H1 (cell line): ENCODE measurements around the gene PROX2. TPM values are rescaled to one million over a fixed set of nuclear protein-coding genes. Genes with fewer than 3 reads are reported as not detected.

Experiments
- CTCF ChIA-PET: fragments of 300-600 bp; sonication (Branson Sonifier 250); formaldehyde crosslinking; loops from one replicate; lab custom pipeline; 2021; ENCODE audit not compliant: partially characterized antibody; lab: Charles Lee
- POLR2A ChIA-PET: fragments of 300-600 bp; sonication (Branson Sonifier 250); formaldehyde crosslinking; loops from one replicate; lab custom pipeline; 2021; ENCODE audit warnings: inconsistent platforms; ENCODE audit not compliant: partially characterized antibody; lab: Charles Lee
- DNase-seq, 2 experiments: peaks; one replicate each; pipeline versions ENCODE4 v3.0.0 to v3.0.0-alpha.2; 2010 to 2022; ENCODE audit warnings: low spot score in 2 of 2, low read depth in 1 of 2, mixed read lengths in 1 of 2
- FAIRE-seq: peaks from 2 replicates; lab custom pipeline; 2011; peaks lifted over from hg19 to GRCh38; lab: Jason Lieb, UNC
- H2AFZ ChIP-seq: 2 replicates; pipeline ENCODE4 v1.8.1; 2012; ENCODE audit warnings: low read length, inconsistent platforms
- H2AK5ac ChIP-seq: 2 replicates; pipeline ENCODE4 v1.6.1; 2013; ENCODE audit warnings: low read depth, low read length
- H2BK120ac ChIP-seq: replicated peaks from 2 replicates; pipeline ENCODE3; 2013; ENCODE audit warnings: low read depth, low read length, inconsistent platforms
- H2BK12ac ChIP-seq: 2 replicates; pipeline ENCODE4 v1.6.1; 2013; ENCODE audit warnings: low read depth, low read length
- H2BK15ac ChIP-seq: 2 replicates; pipeline ENCODE4 v1.6.1; 2013; ENCODE audit warnings: low read length
- H2BK20ac ChIP-seq: 2 replicates; pipeline ENCODE4 v1.6.1; 2013; ENCODE audit warnings: low read length
- H2BK5ac ChIP-seq: 2 replicates; pipeline ENCODE4 v1.6.1; 2013; ENCODE audit warnings: low read depth, low read length
- H3K14ac ChIP-seq: 2 replicates; pipeline ENCODE4 v1.6.1; 2013; ENCODE audit warnings: inconsistent platforms; ENCODE audit not compliant: insufficient read length
- H3K18ac ChIP-seq: 2 replicates; pipeline ENCODE4 v1.6.1; 2013; ENCODE audit warnings: low read length; ENCODE audit errors: extremely low read depth
- H3K23ac ChIP-seq: 2 replicates; pipeline ENCODE4 v1.6.1; 2013; ENCODE audit warnings: inconsistent platforms; ENCODE audit not compliant: insufficient read length
- H3K23me2 ChIP-seq: 2 replicates; pipeline ENCODE4 v1.6.1; 2013; ENCODE audit warnings: low read depth, low read length
- H3K27ac ChIP-seq: 2 replicates; pipeline ENCODE4 v1.6.1; 2011; ENCODE audit warnings: low read depth, low read length, inconsistent platforms
- H3K27me3 ChIP-seq, 4 experiments: replicated peaks in 1 of 4; 1 replicate in 1 of 4; 2 replicates in 3 of 4; pipeline versions ENCODE4 v1.6.1 to v1.8.1; 2011 to 2013; ENCODE audit warnings: low read length in 3 of 4, mild to moderate bottlenecking in 3 of 4, inconsistent platforms in 2 of 4, mixed read lengths in 2 of 4, moderate library complexity in 1 of 4; ENCODE audit not compliant: control insufficient read depth in 3 of 4, insufficient read depth in 3 of 4; ENCODE audit errors: extremely low read depth in 1 of 4
- H3K36me3 ChIP-seq, 4 experiments: 2 replicates each; pipeline versions ENCODE4 v1.6.1 to v1.8.1; 2011 to 2013; ENCODE audit warnings: mild to moderate bottlenecking in 4 of 4, low read length in 3 of 4, moderate library complexity in 2 of 4, control low read depth in 1 of 4, inconsistent platforms in 1 of 4; ENCODE audit not compliant: insufficient read depth in 4 of 4, control insufficient read depth in 2 of 4
- H3K4ac ChIP-seq: replicated peaks from 2 replicates; pipeline ENCODE3; 2013; ENCODE audit warnings: low read length, low read depth, mixed read lengths, inconsistent platforms; ENCODE audit not compliant: insufficient read length
- H3K4me1 ChIP-seq, 4 experiments: replicated peaks in 1 of 4; 1 replicate in 1 of 4; 2 replicates in 3 of 4; pipeline versions ENCODE4 v1.6.1 to v1.8.1; 2011 to 2013; ENCODE audit warnings: low read length in 3 of 4, inconsistent platforms in 2 of 4, mixed read lengths in 1 of 4; ENCODE audit not compliant: insufficient read depth in 4 of 4, control insufficient read depth in 3 of 4
- H3K4me2 ChIP-seq, 2 experiments: 2 replicates each; pipeline versions ENCODE4 v1.6.1 to v1.8.1; 2011 to 2013; ENCODE audit warnings: low read depth in 2 of 2, low read length in 2 of 2, control low read depth in 1 of 2, inconsistent platforms in 1 of 2, mild to moderate bottlenecking in 1 of 2; ENCODE audit not compliant: insufficient read depth in 1 of 2
- H3K4me3 ChIP-seq, 4 experiments: fragments of 200-600, 300-600 bp in 1 of 4; sonication (generic), shearing (Covaris generic), sonication (Bioruptor Twin) in 1 of 4; 2 replicates each; pipeline versions ENCODE4 v1.5.1 to v1.8.1; 2011 to 2016; ENCODE audit warnings: low read length in 4 of 4, low read depth in 3 of 4, control low read depth in 2 of 4, inconsistent platforms in 2 of 4, mild to moderate bottlenecking in 2 of 4, mixed read lengths in 1 of 4, moderate library complexity in 1 of 4; ENCODE audit not compliant: insufficient read depth in 2 of 4; ENCODE audit errors: extremely low read depth in 1 of 4
- H3K56ac ChIP-seq: replicated peaks from 2 replicates; pipeline ENCODE3; 2013; ENCODE audit warnings: low read depth, mild to moderate bottlenecking, mixed read lengths, low read length, inconsistent platforms; ENCODE audit not compliant: insufficient read length
- H3K79me1 ChIP-seq: 2 replicates; pipeline ENCODE4 v1.6.1; 2013; ENCODE audit warnings: low read depth, low read length, control low read depth
- H3K79me2 ChIP-seq, 2 experiments: 2 replicates each; pipeline versions ENCODE4 v1.6.1 to v1.8.1; 2012 to 2013; ENCODE audit warnings: low read length in 2 of 2, mild to moderate bottlenecking in 2 of 2, inconsistent platforms in 1 of 2; ENCODE audit not compliant: insufficient read depth in 2 of 2, control insufficient read depth in 1 of 2
- H3K9ac ChIP-seq, 4 experiments: replicated peaks in 1 of 4; 1 replicate in 1 of 4; 2 replicates in 3 of 4; pipeline versions ENCODE4 v1.6.1 to v1.8.1; 2011 to 2013; ENCODE audit warnings: low read depth in 3 of 4, low read length in 3 of 4, control low read depth in 2 of 4, mild to moderate bottlenecking in 2 of 4, moderate library complexity in 2 of 4, inconsistent platforms in 1 of 4; ENCODE audit errors: extremely low read depth in 1 of 4
- H3K9me3 ChIP-seq, 2 experiments: 2 replicates each; pipeline versions ENCODE4 v1.6.1 to v1.8.1; 2012 to 2013; ENCODE audit warnings: mild to moderate bottlenecking in 2 of 2, moderate library complexity in 2 of 2, control low read depth in 1 of 2, inconsistent platforms in 1 of 2, low read depth in 1 of 2, low read length in 1 of 2, mixed read lengths in 1 of 2; ENCODE audit not compliant: insufficient read depth in 2 of 2
- H4K20me1 ChIP-seq, 2 experiments: replicated peaks in 1 of 2; 2 replicates each; pipeline versions ENCODE3 to v1.8.1; 2011 to 2013; ENCODE audit warnings: inconsistent platforms in 2 of 2, low read length in 2 of 2, mild to moderate bottlenecking in 1 of 2; ENCODE audit not compliant: insufficient read depth in 2 of 2, control insufficient read depth in 1 of 2
- H4K5ac ChIP-seq: 2 replicates; pipeline ENCODE4 v1.6.1; 2013; ENCODE audit warnings: low read length, low read depth, mixed read lengths, inconsistent platforms; ENCODE audit not compliant: insufficient read length
- H4K8ac ChIP-seq: 2 replicates; pipeline ENCODE4 v1.8.0; 2013; ENCODE audit warnings: mild to moderate bottlenecking, moderate library complexity, low read length, inconsistent platforms; ENCODE audit not compliant: insufficient read depth; ENCODE audit errors: extremely low read depth
- H4K91ac ChIP-seq: replicated peaks from 2 replicates; pipeline ENCODE3; 2013; ENCODE audit warnings: low read length, mixed read lengths, inconsistent platforms; ENCODE audit not compliant: insufficient read length
- CREB1 ChIP-seq: IDR thresholded peaks from 2 replicates; pipeline ENCODE4 v1.6.1; 2012; ENCODE audit warnings: inconsistent platforms
- CTBP2 ChIP-seq: IDR thresholded peaks from 2 replicates; pipeline ENCODE4 v1.7.0; 2011; ENCODE audit warnings: borderline replicate concordance, mild to moderate bottlenecking, moderate library complexity, mixed read lengths, low read length; ENCODE audit not compliant: insufficient read depth, insufficient read length
- GTF2F1 ChIP-seq: IDR thresholded peaks from 2 replicates; pipeline ENCODE4 v1.6.1; 2012; ENCODE audit warnings: low read depth, low read length, improper control_type of control experiment, borderline replicate concordance
- NANOG ChIP-seq: IDR thresholded peaks from 2 replicates; pipeline ENCODE4 v1.6.1; 2011; ENCODE audit warnings: low read length, low read depth, mild to moderate bottlenecking, inconsistent platforms; ENCODE audit not compliant: insufficient read depth, poor library complexity, severe bottlenecking
- PHF8 ChIP-seq: fragments of 200-600 bp; sonication (generic); conservative IDR thresholded peaks from 2 replicates; pipeline ENCODE4 v1.7.1; 2012; ENCODE audit warnings: low read depth, mild to moderate bottlenecking, inconsistent platforms, low read length, moderate library complexity
- RBBP5 ChIP-seq: IDR thresholded peaks from 2 replicates; pipeline ENCODE4 v1.7.1; 2012; ENCODE audit warnings: low read depth, mild to moderate bottlenecking, inconsistent platforms, low read length, moderate library complexity, borderline replicate concordance
- RXRA ChIP-seq: IDR thresholded peaks from 2 replicates; pipeline ENCODE4 v1.6.1; 2011; ENCODE audit warnings: low read depth, mild to moderate bottlenecking, low read length, moderate library complexity; ENCODE audit not compliant: insufficient read depth
- SIRT6 ChIP-seq: IDR thresholded peaks from one replicate; pipeline ENCODE4 v1.7.1; 2012; ENCODE audit warnings: low read length, inconsistent platforms
- SRF ChIP-seq: IDR thresholded peaks from 2 replicates; pipeline ENCODE4 v1.6.1; 2011; ENCODE audit warnings: mild to moderate bottlenecking, low read depth, low read length, moderate library complexity
- TAF7 ChIP-seq: optimal IDR thresholded peaks from 2 replicates; pipeline ENCODE3; 2011; ENCODE audit warnings: low read depth, mild to moderate bottlenecking, inconsistent platforms, low read length, moderate library complexity, borderline replicate concordance
- WGBS, 2 experiments: shearing (Covaris generic) in 1 of 2; methylation state at CpG; one replicate each; pipeline versions ENCODE4 v1.1.6 to v1.1.7; 2013 to 2015; ENCODE audit warnings: low lambda C conversion rate in 2 of 2, mixed read lengths in 2 of 2, inconsistent platforms in 1 of 2, low coverage in 1 of 2, missing lambda C conversion rate in 1 of 2; ENCODE audit not compliant: insufficient replicate concordance in 2 of 2, insufficient coverage in 1 of 2, insufficient read length in 1 of 2; ENCODE audit errors: extremely low coverage in 1 of 2, missing lambda C conversion rate in 1 of 2; 5-methylcytosine and 5-hydroxymethylcytosine counted together
- polyA plus RNA-seq, 7 experiments: library from polyadenylated mRNA; depleted of rRNA in 3 of 7; stranded (reverse) in 5 of 7; unstranded in 2 of 7; fragments of >200 nt in 5 of 7; fragments of 200-250 nt in 2 of 7; gene quantifications; 1 replicate in 5 of 7; 2 replicates in 1 of 7; 4 replicates in 1 of 7; pipeline versions ENCODE4 v1.2.1 to v1.2.3, GENCODE V29; 2011 to 2013; ENCODE audit warnings: missing spikeins in 2 of 7, mixed read lengths in 2 of 7
- total RNA-seq: library from RNA; stranded (reverse); fragmentation: NEBNext Ultra II Directional; extraction: Animal tissue kit (Norgen Biotek cat#: 25700); gene quantifications from 2 replicates; pipeline ENCODE4 v1.2.1, GENCODE V29; 2021

The PROX2 gene
- total and polyA plus RNA-seq, 2 of the 8 experiments (the other 6 are each of a cell fraction or from before 2014, with no cell fraction given), result 0.03 TPM; not detected in 1

DNA sequence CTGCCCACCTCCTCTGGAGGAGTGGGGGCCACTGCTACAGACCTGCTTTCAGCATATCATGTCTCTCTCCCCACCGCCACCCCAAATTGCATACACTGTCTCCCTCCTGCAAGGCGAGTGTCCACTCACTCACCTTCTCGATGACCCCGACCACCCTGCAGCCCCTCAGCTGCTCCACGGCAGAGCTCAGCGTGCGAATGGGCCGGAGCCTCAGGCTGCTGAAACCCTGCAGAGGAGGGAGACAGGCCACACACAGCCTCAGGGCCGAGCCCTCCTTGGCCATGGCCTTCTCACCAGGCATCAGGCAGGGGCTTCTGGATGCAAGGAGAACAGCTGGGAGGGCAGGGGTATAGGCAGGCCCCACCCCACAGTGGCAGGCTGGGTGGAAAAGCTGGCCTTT is 42.4 kb upstream of the PROX2 start:
- no peaks in the 10 kb centered on the region; a peak in 1 of 7 replicates for H3K4me1 ChIP-seq
- H4K8ac ChIP-seq, result no peak overlapping the region
- no peak overlapping the region for H3K4me2 ChIP-seq
- CTCF ChIA-PET, result interaction anchor here (0.7 to 2.8 kb wide), 5 partner anchors 10 to 170 kb away, joined by 3 to 18 read pairs (median 7); no protein-coding TSS in a partner anchor
- no peaks in the 10 kb centered on the region for H3K79me1 ChIP-seq
- H3K23ac ChIP-seq, result no peak overlapping the region
- no peak overlapping the region for H3K4ac ChIP-seq
- POLR2A ChIA-PET, result interaction anchor here (1.5 to 2.7 kb wide), 2 partner anchors 10 to 13 kb away, joined by 8 to 11 read pairs; no protein-coding TSS in a partner anchor
- DNase-seq (no peak), FAIRE-seq (no peak)
- WGBS, 2 experiments, result 92% methylated on average over 9 of the region's 9 CpGs; no CpG with 5 or more reads in 1 of the 2 experiments
- H2BK5ac ChIP-seq, result no peak overlapping the region
- H3K18ac ChIP-seq, result no peak overlapping the region
- H3K14ac ChIP-seq, result no peak overlapping the region
- H3K36me3 ChIP-seq, result peaks cover 0 to 3% (median 0%) of the 10 kb centered on the region in 4 experiments; a peak in 3 of 8 replicates
- no peak overlapping the region for H3K4me3 ChIP-seq
- no peaks in the 10 kb centered on the region for H4K20me1 ChIP-seq
- 0 out of 7 replicates have a peak, but pooled peaks cover 0 to under 1% (median 0%) of the 10 kb centered on the region in 4 experiments for H3K27me3 ChIP-seq
- no peak overlapping the region for H3K9ac ChIP-seq
- H2BK12ac ChIP-seq, result no peak overlapping the region
- H4K5ac ChIP-seq, result no peak overlapping the region
- peaks cover 2% of the 10 kb centered on the region; the same call in 1 of the 2 replicates for H3K23me2 ChIP-seq
- no peak overlapping the region for H3K27ac ChIP-seq
- no peak overlapping the region for H2AFZ ChIP-seq
- no peak overlapping the region for H2BK15ac ChIP-seq
- no peak overlapping the region for H2AK5ac ChIP-seq
- no peak overlapping the region for H3K56ac ChIP-seq
- no peak overlapping the region for H2BK20ac ChIP-seq
- H3K9me3 ChIP-seq, result no peaks in the 10 kb centered on the region
- H2BK120ac ChIP-seq, result no peak overlapping the region
- no peak overlapping the region for H4K91ac ChIP-seq
- H3K79me2 ChIP-seq, result no peaks in the 10 kb centered on the region
- no peak for TF ChIP-seq CREB1
- TF ChIP-seq PHF8, result no peak
- no peak for TF ChIP-seq GTF2F1
- no peak for TF ChIP-seq RBBP5
- TF ChIP-seq NANOG, result no peak
- TF ChIP-seq CTBP2, result no peak
- no peak for TF ChIP-seq SIRT6
- TF ChIP-seq RXRA, result no peak
- TF ChIP-seq SRF, result no peak
- TF ChIP-seq TAF7, result no peak
